Esophagus muscularis mucosa (tissue), 4 donors: Measurements from ENCODE around the gene CDH22. TPM values are rescaled to one million over a fixed set of nuclear protein-coding genes. Genes with fewer than 3 reads are reported as not detected.

Source experiments
- DNase-seq: peaks from one replicate; pipeline ENCODE4 v3.0.0-alpha.2; 2017; ENCODE audit errors: extremely low spot score
- H3K27ac ChIP-seq, 4 donors: fragments of 200-600 bp; sonication (generic); replicated peaks in 1 of 4; 1 replicate in 3 of 4; 2 replicates in 1 of 4; pipeline ENCODE4 v1.5.1; 2016 to 2019; ENCODE audit warnings: mild to moderate bottlenecking in 1 of 4
- H3K27me3 ChIP-seq, 4 donors: fragments of 200-600 bp; sonication (generic); one replicate each; pipeline versions ENCODE4 v1.5.1 to v1.6.0; 2016 to 2019
- H3K36me3 ChIP-seq, 4 donors: fragments of 200-600 bp; sonication (generic); one replicate each; pipeline ENCODE4 v1.5.1; 2016 to 2019
- H3K4me1 ChIP-seq, 4 donors: fragments of 200-600 bp; sonication (generic); one replicate each; pipeline ENCODE4 v1.5.1; 2016 to 2019
- H3K4me3 ChIP-seq, 4 donors: fragments of 200-600 bp; sonication (generic); 1 replicate in 2 of 4; 2 replicates in 2 of 4; pipeline ENCODE4 v1.5.1; 2016 to 2019; ENCODE audit warnings: mild to moderate bottlenecking in 4 of 4, moderate library complexity in 1 of 4
- H3K9me3 ChIP-seq, 4 donors: fragments of 200-600 bp; sonication (generic); 1 replicate in 3 of 4; 2 replicates in 1 of 4; pipeline ENCODE4 v1.5.1; 2016 to 2019
- CTCF ChIP-seq, 3 experiments: fragments of 200-600 bp in 2 of 3; fragments of 450-650 bp in 1 of 3; sonication (generic) in 2 of 3; IDR thresholded peaks; one replicate each; pipeline ENCODE4 v1.5.1; 2017 to 2019; ENCODE audit warnings: antibody characterized with exemption in 3 of 3, mild to moderate bottlenecking in 2 of 3, moderate library complexity in 1 of 3
- EP300 ChIP-seq: sonication (generic); formaldehyde crosslinking; IDR thresholded peaks from one replicate; pipeline ENCODE4 v1.6.1; 2017; ENCODE audit warnings: antibody characterized with exemption
- POLR2A ChIP-seq: fragments of 450-650 bp; IDR thresholded peaks from one replicate; pipeline ENCODE4 v1.6.1; 2017; ENCODE audit warnings: antibody characterized with exemption, moderate library complexity, mild to moderate bottlenecking, low read depth
- POLR2AphosphoS5 ChIP-seq, 2 donors: sonication (generic); formaldehyde crosslinking; IDR thresholded peaks; one replicate each; pipeline ENCODE4 v1.6.1; 2017; ENCODE audit warnings: antibody characterized with exemption in 2 of 2
- WGBS: methylation state at CpG from one replicate; pipeline ENCODE4 v1.1.5; 2018; 5-methylcytosine and 5-hydroxymethylcytosine counted together
- intact Hi-C: fragments of 100-400 bp; cut with DNase I; formaldehyde crosslinking; loops from one replicate; pipeline ENCODE4 v1.15.1; 2023
- total RNA-seq, 4 donors: library from RNA; depleted of rRNA; stranded (reverse); fragments of >200 nt; gene quantifications; one replicate each; pipeline versions ENCODE4 v1.1.0 to v1.2.1, GENCODE V29; 2016

Gene CDH22
- total RNA-seq, 4 donors from 2014 or later: 0.17 to 0.69 (median 0.42) TPM; not detected in 1

GRCh38 chr20:46286382-46286781 is 21.9 kb downstream of the CDH22 start:
- Histone ChIP-seq H3K27ac (no peak overlapping the region), H3K4me3 (no peak overlapping the region), H3K27me3 (peaks cover 0 to 94% (median 0%) of the 10 kb centered on the region in 4 donors), H3K9me3 (no peaks in the 10 kb centered on the region), H3K4me1 (no peaks in the 10 kb centered on the region), H3K36me3 (no peaks in the 10 kb centered on the region)
- 36% methylated on average over 5 of the region's 13 CpGs for WGBS
- no peak for TF ChIP-seq POLR2A
- TF ChIP-seq CTCF (IDR thresholded peaks at IDR 0.05): no peak
- no peak for TF ChIP-seq POLR2AphosphoS5 (IDR thresholded peaks at IDR 0.05)
- TF ChIP-seq EP300: no peak
- intact Hi-C loops: no loop called here
- no peak for DNase-seq

DNA sequence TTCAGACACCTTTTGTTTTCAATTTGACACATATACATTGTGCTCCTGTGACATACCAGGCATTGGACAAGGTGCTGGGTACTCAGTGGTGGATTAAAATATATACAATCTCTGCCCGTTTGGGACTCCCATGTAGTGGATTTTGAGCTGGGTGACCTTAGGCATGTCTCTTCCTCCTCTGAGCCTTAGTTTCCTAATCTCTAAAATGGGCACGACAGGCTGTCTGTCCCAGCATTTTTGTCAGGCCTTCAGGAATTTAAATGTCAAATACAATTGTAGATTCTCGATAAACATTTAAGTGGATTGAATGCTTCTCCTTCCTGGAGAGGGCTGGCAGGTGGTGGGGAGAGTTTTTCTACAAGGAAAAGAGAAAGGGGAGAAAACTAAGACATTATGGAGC is 22.6 kb downstream of the CDH22 start:
- no peaks in the 10 kb centered on the region for H3K4me1 ChIP-seq
- no peak for DNase-seq
- no peak overlapping the region for H3K27ac ChIP-seq
- TF ChIP-seq POLR2A (no peak), POLR2AphosphoS5 (IDR thresholded peaks at IDR 0.05) (no peak), CTCF (IDR thresholded peaks at IDR 0.05) (no peak), EP300 (no peak)
- no peak overlapping the region for H3K4me3 ChIP-seq
- WGBS: 73% methylated on average over 3 of the region's 3 CpGs
- H3K9me3 ChIP-seq: no peaks in the 10 kb centered on the region
- peaks cover 0 to 94% (median 1%) of the 10 kb centered on the region in 4 donors for H3K27me3 ChIP-seq
- intact Hi-C loops: no loop called here
- no peaks in the 10 kb centered on the region for H3K36me3 ChIP-seq

GRCh38 chr20:46285072-46285471 is 23.2 kb downstream of the CDH22 start:
- no peak for TF ChIP-seq POLR2A
- intact Hi-C loops: no loop called here
- H3K36me3 ChIP-seq: no peaks in the 10 kb centered on the region
- no peak overlapping the region for H3K4me3 ChIP-seq
- no peak for DNase-seq
- peaks cover 0 to 94% (median 1%) of the 10 kb centered on the region in 4 donors for H3K27me3 ChIP-seq
- H3K9me3 ChIP-seq: no peaks in the 10 kb centered on the region
- 59% methylated on average over 8 of the region's 8 CpGs for WGBS
- no peak overlapping the region for H3K27ac ChIP-seq
- H3K4me1 ChIP-seq: no peaks in the 10 kb centered on the region

GRCh38 chr20:46284040-46284427 is 24.3 kb downstream of the CDH22 start:
- Histone ChIP-seq H3K9me3 (no peaks in the 10 kb centered on the region), H3K4me1 (no peaks in the 10 kb centered on the region), H3K27me3 (peaks cover 0 to 97% (median 1%) of the 10 kb centered on the region in 4 donors), H3K36me3 (no peaks in the 10 kb centered on the region), H3K27ac (no peak overlapping the region), H3K4me3 (no peak overlapping the region)
- WGBS: 51% methylated on average over 7 of the region's 7 CpGs
- intact Hi-C loops: no loop called here
- no peak for TF ChIP-seq CTCF (IDR thresholded peaks at IDR 0.05)
- no peak for TF ChIP-seq EP300
- DNase-seq: no peak

DNA sequence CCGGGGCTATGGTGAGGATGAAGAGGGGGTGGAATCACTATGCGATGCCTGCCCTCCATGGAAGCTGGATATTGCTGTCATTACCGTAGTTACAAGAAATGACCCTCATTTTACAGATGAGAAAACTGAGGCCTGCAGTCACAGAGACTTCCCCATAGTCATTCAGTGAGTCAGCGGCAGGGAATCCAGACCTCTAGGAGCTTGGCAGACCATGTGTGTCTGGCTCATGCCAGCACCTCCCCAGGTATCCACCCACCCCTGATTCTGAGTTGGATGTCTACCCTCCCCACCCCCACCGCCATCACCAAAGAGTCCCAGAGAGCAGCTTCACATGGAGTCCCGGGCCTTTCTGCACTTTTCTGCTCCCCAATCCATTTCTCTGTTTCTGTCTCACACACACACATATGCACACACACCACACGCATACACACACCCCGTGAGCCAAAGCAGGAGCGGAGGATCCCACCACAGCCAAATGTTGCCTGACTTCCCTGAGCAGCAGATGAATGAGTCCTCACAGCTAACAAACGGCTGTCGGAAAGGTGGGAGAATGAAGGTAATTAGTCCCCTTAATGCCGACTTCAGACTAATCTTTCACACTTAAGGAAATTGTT is 24.8 kb downstream of the CDH22 start:
- Histone ChIP-seq H3K4me1 (no peaks in the 10 kb centered on the region), H3K27me3 (peaks cover 0 to 98% (median 1%) of the 10 kb centered on the region in 4 donors), H3K36me3 (no peaks in the 10 kb centered on the region), H3K4me3 (no peak overlapping the region), H3K9me3 (no peaks in the 10 kb centered on the region), H3K27ac (no peak overlapping the region)
- no peak for DNase-seq
- WGBS: 64% methylated on average over 12 of the region's 12 CpGs
- intact Hi-C loops: no loop called here
- TF ChIP-seq EP300 (no peak), POLR2AphosphoS5 (IDR thresholded peaks at IDR 0.05) (no peak)

DNA sequence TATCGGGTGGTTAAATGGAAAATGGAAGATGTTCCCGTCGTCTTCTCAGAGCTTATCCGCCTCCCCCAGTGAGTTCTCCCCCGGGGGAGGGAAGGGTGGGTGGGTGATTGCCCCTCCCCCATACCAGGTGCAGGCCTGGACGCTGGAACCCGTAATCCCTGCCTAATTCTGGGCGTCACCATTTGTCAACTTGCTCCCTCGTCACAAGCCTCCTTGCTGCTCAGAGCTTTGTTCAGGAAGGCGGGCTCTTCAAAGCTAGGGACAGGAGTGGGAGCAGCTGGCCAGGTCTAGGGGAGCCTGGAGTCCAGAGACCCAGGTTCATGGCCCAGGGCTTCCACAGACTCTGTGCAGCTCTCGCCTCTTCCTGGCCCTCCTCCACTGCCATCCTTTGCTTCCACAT is 25.6 kb downstream of the CDH22 start:
- no peak for DNase-seq
- H3K36me3 ChIP-seq: no peaks in the 10 kb centered on the region
- TF ChIP-seq EP300 (no peak), POLR2AphosphoS5 (IDR thresholded peaks at IDR 0.05) (no peak), CTCF (IDR thresholded peaks at IDR 0.05) (no peak), POLR2A (no peak)
- intact Hi-C loops: no loop called here
- WGBS: 28% methylated on average over 11 of the region's 11 CpGs
- H3K9me3 ChIP-seq: no peaks in the 10 kb centered on the region
- no peak overlapping the region for H3K4me3 ChIP-seq
- H3K27me3 ChIP-seq: peaks cover 0 to 98% (median 1%) of the 10 kb centered on the region in 4 donors
- H3K27ac ChIP-seq: no peak overlapping the region
- no peaks in the 10 kb centered on the region for H3K4me1 ChIP-seq
